Esophagus squamous epithelium (tissue), 4 donors: ENCODE data around the gene LSP1.

Experiments used
- POLR2A ChIP-seq, 4 donors: fragments of 450-650 bp; IDR thresholded peaks; one replicate each; pipeline ENCODE4 v1.6.1; 2017; ENCODE audit warnings: antibody characterized with exemption in 4 of 4, mild to moderate bottlenecking in 4 of 4, moderate library complexity in 3 of 4
- TF ChIP-seq, protein P1 (sequence below), 6 experiments: fragments of 450-650 bp in 4 of 6; fragments of 200-600 bp in 2 of 6; sonication (generic) in 2 of 6; IDR thresholded peaks; one replicate each; pipeline ENCODE4 v1.5.1; 2016 to 2019; ENCODE audit warnings: antibody characterized with exemption in 6 of 6, mild to moderate bottlenecking in 4 of 6, moderate library complexity in 4 of 6

DNA sequence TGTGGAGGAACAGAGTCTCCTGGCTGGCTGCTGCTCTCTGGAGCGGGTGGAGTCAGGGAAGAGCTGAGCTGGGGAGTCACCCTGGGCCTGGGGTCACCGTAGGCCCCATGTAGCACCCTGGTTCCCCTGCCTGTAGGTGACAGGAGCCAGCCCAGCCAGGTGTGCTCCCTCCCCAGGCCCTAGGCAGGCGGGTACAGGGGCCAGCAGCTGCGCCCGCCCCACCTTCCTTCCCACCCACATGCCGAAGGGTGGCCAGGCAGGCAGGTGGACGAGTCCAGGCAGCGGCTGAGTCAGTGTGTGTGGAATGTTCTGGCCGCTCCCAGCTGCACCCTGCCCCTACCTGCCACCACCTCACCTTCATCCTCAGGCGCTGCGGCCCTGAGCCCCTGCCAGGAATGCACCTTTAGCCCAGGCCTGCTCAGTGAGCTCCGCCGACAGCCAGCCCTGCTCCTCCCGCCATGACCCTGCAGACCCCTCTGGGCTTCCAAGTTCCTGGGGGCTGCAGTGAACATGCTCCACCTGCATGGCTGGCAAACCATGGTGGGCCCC lies 18.7 kb upstream of the LSP1 start:
- TF ChIP-seq POLR2A (IDR thresholded peaks at IDR 0.05): peak in 3 of 4 donors; percentile 6 to 22 (median 21)
- TF ChIP-seq, protein P1, sequence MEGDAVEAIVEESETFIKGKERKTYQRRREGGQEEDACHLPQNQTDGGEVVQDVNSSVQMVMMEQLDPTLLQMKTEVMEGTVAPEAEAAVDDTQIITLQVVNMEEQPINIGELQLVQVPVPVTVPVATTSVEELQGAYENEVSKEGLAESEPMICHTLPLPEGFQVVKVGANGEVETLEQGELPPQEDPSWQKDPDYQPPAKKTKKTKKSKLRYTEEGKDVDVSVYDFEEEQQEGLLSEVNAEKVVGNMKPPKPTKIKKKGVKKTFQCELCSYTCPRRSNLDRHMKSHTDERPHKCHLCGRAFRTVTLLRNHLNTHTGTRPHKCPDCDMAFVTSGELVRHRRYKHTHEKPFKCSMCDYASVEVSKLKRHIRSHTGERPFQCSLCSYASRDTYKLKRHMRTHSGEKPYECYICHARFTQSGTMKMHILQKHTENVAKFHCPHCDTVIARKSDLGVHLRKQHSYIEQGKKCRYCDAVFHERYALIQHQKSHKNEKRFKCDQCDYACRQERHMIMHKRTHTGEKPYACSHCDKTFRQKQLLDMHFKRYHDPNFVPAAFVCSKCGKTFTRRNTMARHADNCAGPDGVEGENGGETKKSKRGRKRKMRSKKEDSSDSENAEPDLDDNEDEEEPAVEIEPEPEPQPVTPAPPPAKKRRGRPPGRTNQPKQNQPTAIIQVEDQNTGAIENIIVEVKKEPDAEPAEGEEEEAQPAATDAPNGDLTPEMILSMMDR (IDR thresholded peaks at IDR 0.05): peak in 1 of 6 experiments; percentile 19
